DND-41 (cell line): Measurements from ENCODE around the gene DENND5B.

Source experiments
- ATAC-seq: fragments of 200-7000 bp; cut with Tn5 transposase; 3 replicates; pipeline ENCODE4 v1.9.1; 2021; ENCODE audit warnings: low read depth; ENCODE audit not compliant: insufficient read depth
- DNase-seq: peaks from one replicate; pipeline ENCODE4 v3.0.0-alpha.2; 2020
- H2AFZ ChIP-seq: 2 replicates; pipeline ENCODE4 v1.6.0; 2012; ENCODE audit warnings: low read depth, low read length
- H3K27ac ChIP-seq: 2 replicates; pipeline ENCODE4 v1.5.1; 2012; ENCODE audit warnings: low read length, inconsistent platforms
- H3K27me3 ChIP-seq: fragments of 200-600 bp; sonication (generic); 2 replicates; pipeline ENCODE4 v1.6.0; 2012; ENCODE audit warnings: low read length, mild to moderate bottlenecking, inconsistent platforms; ENCODE audit not compliant: insufficient read depth, poor library complexity
- H3K36me3 ChIP-seq: 2 replicates; pipeline ENCODE4 v1.5.1; 2012; ENCODE audit warnings: low read length, inconsistent platforms; ENCODE audit not compliant: insufficient read depth
- H3K4me1 ChIP-seq: 2 replicates; pipeline ENCODE4 v1.5.1; 2012; ENCODE audit warnings: mild to moderate bottlenecking, low read length; ENCODE audit not compliant: insufficient read depth
- H3K4me2 ChIP-seq: 2 replicates; pipeline ENCODE4 v1.6.0; 2012; ENCODE audit warnings: mild to moderate bottlenecking, moderate library complexity, low read length, inconsistent platforms; ENCODE audit not compliant: insufficient read depth
- H3K4me3 ChIP-seq, 2 experiments: fragments of 200-600 bp in 1 of 2; shearing (Covaris generic) in 1 of 2; 2 replicates each; pipeline ENCODE4 v1.5.1; 2012 to 2016; ENCODE audit warnings: inconsistent platforms in 2 of 2, low read length in 2 of 2, mild to moderate bottlenecking in 2 of 2, low read depth in 1 of 2, moderate library complexity in 1 of 2
- H3K79me2 ChIP-seq: 2 replicates; pipeline ENCODE4 v1.6.0; 2012; ENCODE audit warnings: low read length, inconsistent platforms; ENCODE audit not compliant: insufficient read depth
- H3K9ac ChIP-seq: 2 replicates; pipeline ENCODE4 v1.6.0; 2012; ENCODE audit warnings: low read depth, mild to moderate bottlenecking, inconsistent platforms, low read length, moderate library complexity
- H3K9me3 ChIP-seq: 2 replicates; pipeline ENCODE4 v1.5.1; 2012; ENCODE audit warnings: low read length, moderate library complexity, mild to moderate bottlenecking, inconsistent platforms; ENCODE audit not compliant: insufficient read depth, severe bottlenecking
- H4K20me1 ChIP-seq: 2 replicates; pipeline ENCODE4 v1.6.0; 2012; ENCODE audit warnings: low read length; ENCODE audit not compliant: insufficient read depth
- CTCF ChIP-seq: IDR thresholded peaks from 2 replicates; pipeline ENCODE4 v1.5.1; 2012; ENCODE audit warnings: borderline replicate concordance, low read length, moderate library complexity, mild to moderate bottlenecking; ENCODE audit not compliant: poor library complexity, severe bottlenecking; ENCODE audit errors: extremely low read depth
- EZH2 ChIP-seq: IDR thresholded peaks from 3 replicates; pipeline ENCODE4 v1.6.1; 2012; ENCODE audit warnings: borderline replicate concordance, low read depth, mild to moderate bottlenecking, moderate library complexity, low read length, inconsistent platforms; ENCODE audit not compliant: severe bottlenecking

The DENND5B gene

DNA sequence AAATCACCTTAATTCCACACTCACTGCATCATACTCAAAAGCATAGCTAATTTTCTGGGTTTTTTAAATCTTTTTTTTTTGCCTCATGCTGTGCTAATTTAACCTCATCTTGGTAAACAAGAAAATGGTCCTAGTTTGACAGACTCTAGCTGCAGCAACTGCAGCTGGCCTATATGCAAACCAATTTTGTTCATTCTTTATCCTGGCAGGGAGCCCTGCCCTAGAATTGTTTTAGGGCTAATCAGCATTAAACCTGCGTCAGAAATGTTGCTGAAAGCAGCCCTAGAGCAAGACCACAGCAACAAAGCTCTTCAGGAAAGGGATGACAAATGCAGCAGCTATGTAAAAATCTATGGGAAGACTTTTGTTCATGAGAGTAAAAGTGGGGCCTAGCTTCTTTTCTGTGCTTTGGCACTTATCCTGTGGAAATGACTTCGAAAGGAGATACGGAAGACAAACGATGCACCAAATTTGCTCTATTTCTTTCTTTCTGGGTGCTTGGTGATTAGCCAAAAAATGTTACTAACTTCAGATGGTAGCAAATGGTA lies 72.2 kb downstream of the DENND5B start:
- H3K4me1 ChIP-seq = no peaks in the 10 kb centered on the region
- no peak overlapping the region for H3K27ac ChIP-seq
- ATAC-seq (no peak), DNase-seq (no peak)
- no peaks in the 10 kb centered on the region for H3K79me2 ChIP-seq
- H3K9ac ChIP-seq = no peak overlapping the region
- H3K4me2 ChIP-seq = no peak overlapping the region
- peaks cover 25% of the 10 kb centered on the region for H3K27me3 ChIP-seq
- TF ChIP-seq EZH2 = no peak
- no peak for TF ChIP-seq CTCF
- H3K9me3 ChIP-seq = no peaks in the 10 kb centered on the region
- no peaks in the 10 kb centered on the region for H3K36me3 ChIP-seq
- no peak overlapping the region for H2AFZ ChIP-seq
- no peaks in the 10 kb centered on the region for H4K20me1 ChIP-seq
- no peak overlapping the region for H3K4me3 ChIP-seq

- no peaks in the 10 kb centered on the region for H3K4me1 ChIP-seq
- ATAC-seq (no peak), DNase-seq (no peak)
- no peaks in the 10 kb centered on the region for H3K79me2 ChIP-seq
- H3K36me3 ChIP-seq = no peaks in the 10 kb centered on the region
- TF ChIP-seq EZH2 (no peak), CTCF (no peak)
- H4K20me1 ChIP-seq = no peaks in the 10 kb centered on the region
- no peak overlapping the region for H3K9ac ChIP-seq
- no peaks in the 10 kb centered on the region for H3K9me3 ChIP-seq
- no peak overlapping the region for H3K4me3 ChIP-seq
- H3K27ac ChIP-seq = no peak overlapping the region
- no peak overlapping the region for H3K4me2 ChIP-seq
- no peak overlapping the region for H2AFZ ChIP-seq
- H3K27me3 ChIP-seq = peaks cover 25% of the 10 kb centered on the region
Observed at GRCh38 chr12:31517994-31518393, 72.9 kb downstream of the DENND5B start.

DNA sequence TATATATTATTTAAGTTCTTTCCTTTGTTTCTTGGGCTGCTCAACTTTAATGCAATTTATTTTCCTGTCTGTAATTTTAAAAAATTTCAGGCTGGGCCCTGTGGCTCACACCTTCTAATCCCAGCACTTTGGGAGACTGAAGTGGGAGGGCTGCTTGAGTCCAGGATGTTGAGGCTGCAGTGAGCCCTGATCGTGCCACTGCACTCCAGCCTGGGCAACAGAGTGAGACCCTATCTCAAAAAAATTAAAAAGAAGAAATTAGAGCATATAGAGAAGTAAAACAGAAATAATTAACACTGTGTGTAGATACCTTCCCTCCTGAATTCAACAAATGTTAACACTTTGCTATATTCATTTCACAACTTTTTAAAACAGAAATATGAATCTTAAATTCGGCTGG lies 74.2 kb downstream of the DENND5B start:
- TF ChIP-seq CTCF = no peak
- TF ChIP-seq EZH2 = no peak
- no peak overlapping the region for H3K4me3 ChIP-seq
- H3K4me1 ChIP-seq = no peaks in the 10 kb centered on the region
- H3K27me3 ChIP-seq = peaks cover 25% of the 10 kb centered on the region
- DNase-seq (no peak), ATAC-seq (no peak)
- H3K9me3 ChIP-seq = no peaks in the 10 kb centered on the region
- no peaks in the 10 kb centered on the region for H3K79me2 ChIP-seq
- no peaks in the 10 kb centered on the region for H3K36me3 ChIP-seq
- no peak overlapping the region for H3K27ac ChIP-seq
- no peak overlapping the region for H3K9ac ChIP-seq
- H2AFZ ChIP-seq = no peak overlapping the region
- no peak overlapping the region for H3K4me2 ChIP-seq
- H4K20me1 ChIP-seq = no peaks in the 10 kb centered on the region

- no peak overlapping the region for H3K27ac ChIP-seq
- H3K9ac ChIP-seq = no peak overlapping the region
- H3K79me2 ChIP-seq = no peaks in the 10 kb centered on the region
- H4K20me1 ChIP-seq = no peaks in the 10 kb centered on the region
- no peak overlapping the region for H3K4me2 ChIP-seq
- TF ChIP-seq EZH2 (no peak), CTCF (no peak)
- peaks cover 25% of the 10 kb centered on the region for H3K27me3 ChIP-seq
- ATAC-seq (no peak), DNase-seq (no peak)
- no peak overlapping the region for H3K4me3 ChIP-seq
- H3K4me1 ChIP-seq = no peaks in the 10 kb centered on the region
- H3K9me3 ChIP-seq = no peaks in the 10 kb centered on the region
- H2AFZ ChIP-seq = no peak overlapping the region
- no peaks in the 10 kb centered on the region for H3K36me3 ChIP-seq
Observed at GRCh38 chr12:31514912-31515311, 76.0 kb downstream of the DENND5B start.
